GM18858 (cell line): ENCODE measurements around the gene SEMA3C.

Experiments used
- ATAC-seq: cut with Tn5 transposase; IDR thresholded peaks from one replicate; pipeline ENCODE4 v1.9.1; 2021; ENCODE audit not compliant: unreplicated experiment

The SEMA3C gene

DNA sequence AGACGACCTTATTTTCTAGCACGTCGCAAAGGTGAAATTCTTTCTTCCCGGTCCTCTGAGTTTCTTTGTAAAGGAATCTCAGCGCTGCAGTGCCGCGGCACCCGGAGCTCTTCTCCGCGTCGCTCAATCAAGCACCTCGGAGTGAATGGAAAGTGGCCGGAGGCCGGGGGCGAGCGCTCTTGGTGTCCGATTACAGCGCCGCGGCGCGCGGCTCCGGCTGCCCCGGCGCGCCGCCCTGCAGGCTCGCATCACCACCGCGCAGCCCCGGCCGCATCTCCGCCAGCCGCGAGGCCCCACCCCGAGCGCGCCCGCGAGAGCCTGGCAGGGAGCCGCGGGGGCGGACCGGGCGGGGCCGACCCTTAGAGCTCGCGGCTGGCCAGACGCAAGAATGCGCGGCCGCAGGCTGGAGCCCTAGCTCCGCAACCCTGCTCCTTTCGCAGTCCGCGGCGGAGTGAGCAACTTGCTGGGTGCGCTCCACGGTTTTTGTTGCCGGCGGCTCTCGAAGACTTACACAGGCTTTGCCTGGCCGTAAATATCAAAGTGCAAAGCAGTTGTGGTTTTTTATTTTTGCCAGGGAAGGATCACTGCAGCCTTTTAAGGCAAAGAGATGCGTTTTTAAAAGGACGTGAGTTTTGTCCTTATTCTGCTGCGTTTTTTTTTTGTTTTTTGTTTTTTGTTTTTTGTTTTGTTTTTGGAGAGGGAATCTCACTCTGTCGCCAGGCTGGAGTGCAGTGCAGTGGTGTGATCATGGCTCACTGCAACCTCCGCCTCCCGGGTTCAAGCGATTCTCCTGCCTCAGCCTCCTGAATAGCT, at the start of gene SEMA3C:
Gene SEMA3C, minus strand, starts transcription at position 143 of the 813 bp plus-strand sequence. CDS start 2,270 bp downstream, outside the sequence.
- peak; percentile 61 for ATAC-seq

DNA sequence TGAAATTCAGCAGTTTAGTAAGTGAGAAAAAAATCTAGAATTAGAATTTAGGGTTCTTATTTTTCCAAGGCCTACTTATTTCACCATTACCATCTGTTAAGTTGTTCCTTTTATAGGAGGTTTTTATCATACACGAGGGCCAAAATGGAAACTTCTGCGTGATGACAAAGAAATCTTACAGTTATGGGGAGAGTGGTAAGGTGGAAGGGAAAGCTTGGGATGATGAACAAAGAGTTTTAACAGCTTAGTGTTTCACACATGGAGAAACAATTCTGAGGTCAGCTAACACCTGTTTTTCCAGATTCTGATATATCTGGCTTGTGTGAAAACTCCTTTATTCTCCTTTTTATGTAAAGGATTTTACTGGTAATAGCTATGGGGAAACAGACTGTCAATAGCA, 49.8 kb upstream of the SEMA3C start:
- no peak for ATAC-seq

GRCh38 chr7:80967917-80968297, 49.1 kb upstream of the SEMA3C start:
- no peak for ATAC-seq

GRCh38 chr7:80967071-80967916, 48.4 kb upstream of the SEMA3C start:
- no peak for ATAC-seq

GRCh38 chr7:80960244-80960795, 41.5 kb upstream of the SEMA3C start:
- ATAC-seq = no peak

DNA sequence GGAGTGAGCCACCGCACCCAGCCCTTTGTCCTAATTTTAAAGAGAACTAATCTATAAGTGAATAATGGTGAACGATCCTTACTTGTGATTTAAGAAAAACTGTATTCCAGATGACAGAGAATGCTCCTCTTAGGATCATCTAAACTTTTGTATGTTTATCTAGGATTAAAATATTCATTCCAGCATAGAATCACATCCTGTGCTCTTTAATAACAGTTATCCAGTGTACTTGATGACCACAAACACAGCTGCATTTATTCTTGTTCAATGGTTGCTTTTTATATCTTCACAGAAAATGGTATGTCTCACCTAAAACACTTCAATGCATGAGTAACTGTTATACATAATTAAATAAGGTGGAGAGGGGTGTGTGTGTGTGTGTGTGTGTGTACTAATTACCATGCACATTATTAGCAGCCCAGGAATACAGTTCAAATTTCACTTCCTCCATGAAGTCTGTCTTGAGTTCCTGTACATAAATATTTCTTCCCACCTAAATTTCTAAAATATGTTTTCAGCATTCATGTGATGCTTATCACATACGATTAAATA, 38.5 kb upstream of the SEMA3C start:
- no peak for ATAC-seq

DNA sequence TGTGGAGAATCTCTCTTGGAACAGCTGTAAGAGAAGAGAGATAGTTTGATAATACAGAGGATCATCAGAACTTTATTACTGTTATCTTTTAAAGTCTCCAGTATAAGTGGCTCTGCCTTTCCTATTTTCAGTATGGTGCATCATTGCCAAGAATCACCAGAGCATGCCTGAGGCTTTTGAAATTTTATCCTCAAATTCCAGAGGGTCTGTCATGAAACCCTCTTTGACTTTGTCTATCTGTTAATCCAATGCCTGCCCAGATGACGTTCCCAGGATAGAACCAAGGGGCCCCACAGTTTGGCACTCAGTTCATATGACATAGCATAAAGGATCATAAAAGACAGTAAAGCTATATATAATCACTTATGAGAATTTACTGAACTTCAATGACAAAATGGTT, 35.3 kb upstream of the SEMA3C start:
- no peak for ATAC-seq

- no peak for ATAC-seq
These were observed 31.7 kb upstream of the SEMA3C start for GRCh38 chr7:80950550-80950967.

GRCh38 chr7:80949449-80949848, 30.6 kb upstream of the SEMA3C start:
- no peak for ATAC-seq

DNA sequence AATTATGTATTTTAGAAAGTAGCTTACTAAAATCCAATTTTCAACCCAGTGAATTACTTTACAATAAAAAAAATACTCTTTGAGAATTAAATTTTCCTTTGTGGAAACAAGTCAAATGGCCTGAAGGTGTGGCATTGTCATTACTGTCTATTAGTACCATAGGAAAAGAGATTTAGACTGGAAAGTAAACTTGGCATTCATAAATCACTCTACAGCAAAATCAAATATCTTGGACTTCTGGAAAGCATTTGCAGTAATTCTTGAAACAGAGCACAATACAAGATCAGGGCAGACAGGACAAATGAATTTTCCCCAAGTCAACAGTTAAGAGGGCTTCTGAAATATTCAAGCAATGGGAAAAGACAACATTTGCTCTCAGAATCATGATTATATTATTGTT, 28.0 kb upstream of the SEMA3C start:
- no peak for ATAC-seq

GRCh38 chr7:80945976-80946375, 27.1 kb upstream of the SEMA3C start:
- no peak for ATAC-seq

DNA sequence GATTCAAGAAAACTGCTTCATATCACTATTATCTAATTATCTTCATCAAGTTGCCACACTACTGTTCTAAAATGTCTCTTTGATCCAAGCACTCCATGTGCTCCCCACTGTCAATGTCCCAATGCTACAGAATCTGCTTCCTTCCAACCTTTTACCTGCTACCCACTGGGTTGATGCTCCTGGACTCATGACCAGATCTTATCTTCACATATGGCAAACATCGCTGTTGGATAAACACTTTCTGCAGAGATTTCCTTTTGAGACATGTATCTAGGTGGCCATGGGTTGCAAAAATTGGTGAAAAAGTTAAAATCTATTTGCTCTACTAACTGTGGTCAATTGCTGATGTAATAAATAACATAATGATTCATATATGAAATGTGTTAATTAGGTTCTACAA, 24.5 kb upstream of the SEMA3C start:
- no peak for ATAC-seq

- no peak for ATAC-seq
These were observed 23.6 kb upstream of the SEMA3C start for GRCh38 chr7:80942261-80943041.

GRCh38 chr7:80941208-80941758, 22.4 kb upstream of the SEMA3C start:
- ATAC-seq = no peak

DNA sequence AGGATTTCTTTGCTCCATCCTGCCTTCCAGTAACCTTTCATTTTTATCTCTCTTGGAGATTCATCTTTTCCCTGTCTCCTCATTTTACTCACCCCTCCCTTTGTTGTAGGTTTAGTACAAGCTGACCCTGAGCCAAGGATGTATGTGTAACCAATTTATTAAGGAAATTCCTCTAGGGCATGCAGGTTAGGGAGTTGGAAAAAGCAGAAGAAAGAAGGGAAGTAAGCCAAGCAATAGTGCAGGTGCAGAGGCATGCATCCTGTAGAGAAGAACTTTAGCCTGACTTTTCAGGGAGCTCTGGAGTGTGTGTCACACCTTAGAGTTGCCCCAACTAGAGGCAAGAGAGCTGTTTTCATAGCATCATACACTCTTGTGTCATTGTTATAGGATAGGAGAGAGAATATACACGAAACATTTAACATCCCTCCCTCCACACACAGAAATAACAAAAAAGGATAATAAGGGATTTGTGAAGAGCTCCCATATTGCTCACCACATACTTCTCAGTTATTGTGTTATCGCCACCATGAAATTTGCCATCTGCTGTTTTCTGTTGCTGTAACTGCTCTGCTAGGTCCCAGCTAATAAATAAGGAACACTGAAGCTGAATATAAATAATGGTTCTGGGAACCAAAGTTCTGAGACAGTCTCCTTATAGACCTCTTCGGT, 21.8 kb upstream of the SEMA3C start:
- no peak for ATAC-seq

GRCh38 chr7:80937336-80937735, 18.5 kb upstream of the SEMA3C start:
- ATAC-seq = no peak

DNA sequence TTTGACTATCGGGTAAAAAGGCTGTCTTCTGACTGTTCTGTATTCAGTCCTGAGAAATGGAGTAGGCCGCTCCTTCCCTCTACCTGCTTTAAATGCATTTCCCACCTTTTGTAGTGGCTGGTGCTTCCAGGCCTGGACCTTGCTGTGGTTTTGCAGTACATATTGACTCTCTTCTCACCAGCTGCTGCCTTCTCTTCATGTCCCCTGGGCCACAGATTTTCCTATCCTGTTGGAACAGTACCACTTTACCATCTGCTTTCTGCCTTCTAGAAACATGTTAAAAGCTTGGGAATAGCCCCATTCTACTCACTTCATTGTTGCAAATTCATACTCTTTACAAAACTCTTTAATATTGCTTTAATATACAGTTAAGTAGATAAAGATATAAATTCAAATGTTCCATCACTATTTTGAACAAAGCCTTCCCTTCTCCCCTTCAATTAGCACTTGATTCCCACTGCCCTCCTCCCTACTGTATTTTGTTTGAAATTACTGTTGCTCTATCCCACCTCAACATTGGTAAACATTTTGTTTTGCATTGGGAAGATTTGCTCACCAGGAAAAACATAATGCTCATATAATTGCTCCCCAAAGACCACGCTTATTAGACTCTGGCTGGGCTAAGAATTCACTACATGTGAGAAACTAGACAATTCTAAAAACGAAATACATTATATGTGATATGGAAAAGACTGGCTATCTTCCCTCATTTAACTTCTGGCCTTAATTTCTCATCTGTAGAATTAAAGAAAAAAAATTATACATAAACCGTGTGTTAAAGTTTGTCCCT, 17.3 kb upstream of the SEMA3C start:
- no peak for ATAC-seq

DNA sequence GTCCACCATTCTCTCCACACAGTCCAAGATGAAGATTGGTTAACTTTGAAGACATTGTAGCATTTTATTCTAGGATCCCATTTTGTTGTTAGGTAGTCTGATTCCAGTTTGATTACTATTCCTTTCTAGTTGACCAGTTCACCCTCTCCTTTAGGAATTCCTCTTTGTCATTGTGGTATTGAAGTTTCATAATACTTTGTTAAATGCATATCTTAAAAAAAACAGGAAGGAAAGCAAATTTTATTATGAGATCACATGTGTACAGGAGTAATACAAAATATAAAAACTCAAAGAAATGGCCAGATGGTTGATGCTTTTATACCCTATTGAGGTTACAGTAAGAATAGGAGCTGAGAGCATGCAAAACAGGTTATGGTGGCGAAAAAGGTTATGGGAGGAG, 15.5 kb upstream of the SEMA3C start:
- ATAC-seq = no peak

- no peak for ATAC-seq
These were observed 13.7 kb upstream of the SEMA3C start for GRCh38 chr7:80932536-80932935.
